ENCODE results near the gene HTT. TPM values are rescaled to one million over a fixed set of nuclear protein-coding genes. Genes with fewer than 3 reads are reported as not detected.
A peak's percentile ranks its signal among the peaks of the same experiment; 100 is the strongest.

The HTT gene
- total and polyA plus RNA-seq, 9 of the 15 experiments (the other 6 are each of a cell fraction or from before 2014, with no cell fraction given): 0.66 to 31.6 (median 14.7) TPM

GRCh38 chr4:3106339-3107186 is 32.1 kb downstream of the HTT start (continued):
- no peak for TF ChIP-seq DMBX1 (CRISPR knock-in tag; IDR thresholded peaks at IDR 0.05; ENCODE audit: borderline replicate concordance)
- TF ChIP-seq TAL1 (IDR thresholded peaks at IDR 0.05): no peak
- TF ChIP-seq RBM22 (IDR thresholded peaks at IDR 0.05; ENCODE audit: low read depth, low read length, poor library complexity, severe bottlenecking): no peak
- no peak for TF ChIP-seq PPARD (CRISPR knock-in tag; IDR thresholded peaks at IDR 0.05)
- TF ChIP-seq DLX4 (CRISPR knock-in tag; IDR thresholded peaks at IDR 0.05): no peak
- TF ChIP-seq MAX (CRISPR knock-in tag; IDR thresholded peaks at IDR 0.05): no peak
- no peak for TF ChIP-seq SIRT6 (IDR thresholded peaks at IDR 0.05; ENCODE audit: low read depth, low read length)
- TF ChIP-seq RBM34 (IDR thresholded peaks at IDR 0.05; ENCODE audit: borderline replicate concordance, insufficient read depth, low read length): no peak
- no peak for TF ChIP-seq ZNF280A (IDR thresholded peaks at IDR 0.05; ENCODE audit: low read depth, partially characterized antibody)
- TF ChIP-seq PTRF (tag; IDR thresholded peaks at IDR 0.05): no peak
- TF ChIP-seq ZNF184 (CRISPR knock-in tag; IDR thresholded peaks at IDR 0.05): no peak
- TF ChIP-seq CTCF (IDR thresholded peaks at IDR 0.05 in 2 of 3, conservative IDR thresholded peaks at IDR 0.05 in 1 of 3; ENCODE audit: insufficient read depth in 2 of 3, low read depth in 1 of 3, low read length in 3 of 3): peak; percentile 91 to 98 (median 97)
- TF ChIP-seq IRF1 (CRISPR knock-in tag; IDR thresholded peaks at IDR 0.05; ENCODE audit: borderline replicate concordance): no peak
- TF ChIP-seq THAP12 (CRISPR knock-in tag; IDR thresholded peaks at IDR 0.05): no peak
- TF ChIP-seq ZNF212 (CRISPR knock-in tag; IDR thresholded peaks at IDR 0.05): no peak
- TF ChIP-seq RCOR1 (IDR thresholded peaks at IDR 0.05; ENCODE audit: borderline replicate concordance in 1 of 2, low read depth in 2 of 2, low read length in 2 of 2): 0 out of 4 replicates have a peak, but pooled peaks of 1 of the 2 experiments have one; percentile 34
- no peak for TF ChIP-seq PHB2 (IDR thresholded peaks at IDR 0.05; ENCODE audit: low read depth)
- no peak for TF ChIP-seq TSC22D4 (tag; IDR thresholded peaks at IDR 0.05)
- TF ChIP-seq SPI1 (IDR thresholded peaks at IDR 0.05; ENCODE audit: borderline replicate concordance, low read depth, low read length): peak; percentile 58; the same call in 1 of the 2 replicates
- TF ChIP-seq ZNF217 (CRISPR knock-in tag; IDR thresholded peaks at IDR 0.05): no peak
